K562 (cell line): ENCODE measurements around the gene VAC14. TPM values are rescaled to one million over a fixed set of nuclear protein-coding genes. Genes with fewer than 3 reads are reported as not detected.

ENCODE experiments used
- ATAC-seq: fragments of 200-7000 bp; cut with Tn5 transposase; 3 replicates; pipeline ENCODE4 v1.9.1; 2020; ENCODE audit warnings: moderate library complexity
- BruUV-seq: library from RNA; stranded (reverse); fragments of 400-500 nt; replicated peaks from 2 replicates; lab custom pipeline; 2021; lab: Mats Ljungman, UMichigan
- CTCF ChIA-PET: fragments of 300-600 bp; formaldehyde crosslinking; extraction: SDS; loops from one replicate; lab custom pipeline; 2021; ENCODE audit warnings: low intra/inter-chr PET ratio; lab: Yijun Ruan, JAX
- POLR2A ChIA-PET: fragments of 300-600, 350-650 bp; sonication (Branson Sonifier 250); formaldehyde crosslinking; extraction: SDS; loops from one replicate; lab custom pipeline; 2021; ENCODE audit warnings: antibody characterized with exemption, inconsistent platforms; lab: Yijun Ruan, JAX
- DNase-seq, 4 experiments: peaks; one replicate each; pipeline versions ENCODE4 v3.0.0 to v3.0.0-alpha.2; 2011 to 2018; ENCODE audit warnings: low spot score in 3 of 4, mixed read lengths in 3 of 4; ENCODE audit errors: extremely low read depth in 1 of 4
- FAIRE-seq: peaks from 2 replicates; lab custom pipeline; 2011; peaks lifted over from hg19 to GRCh38; lab: Jason Lieb, UNC
- H2AFZ ChIP-seq: 2 replicates; pipeline ENCODE4 v1.6.0; 2011; ENCODE audit warnings: low read depth, low read length, control low read depth, inconsistent platforms
- H3K27ac ChIP-seq: fragments of 200-600 bp; 3 replicates; pipeline ENCODE4 v1.8.0; 2011; ENCODE audit warnings: low read depth, mild to moderate bottlenecking, control low read depth, inconsistent platforms, low read length, moderate library complexity, mixed read lengths; ENCODE audit errors: extremely low read depth
- H3K27me3 ChIP-seq, 2 experiments: fragments of 300-600 bp in 1 of 2; 2 replicates in 1 of 2; 3 replicates in 1 of 2; pipeline versions ENCODE4 v1.6.0 to v1.8.0; 2011; ENCODE audit warnings: inconsistent platforms in 2 of 2, low read length in 2 of 2, mild to moderate bottlenecking in 1 of 2, mixed read lengths in 1 of 2, moderate library complexity in 1 of 2; ENCODE audit not compliant: control insufficient read depth in 2 of 2, insufficient read depth in 2 of 2
- H3K36me3 ChIP-seq: fragments of 300-600 bp; 3 replicates; pipeline ENCODE4 v1.8.0; 2011; ENCODE audit warnings: mild to moderate bottlenecking, low read length, inconsistent platforms; ENCODE audit not compliant: control insufficient read depth, insufficient read depth
- H3K4me1 ChIP-seq, 2 experiments: fragments of 200-600 bp in 1 of 2; replicated peaks in 1 of 2; 2 replicates in 1 of 2; 3 replicates in 1 of 2; pipeline versions ENCODE4 v1.5.1 to v1.8.0; 2011; ENCODE audit warnings: inconsistent platforms in 2 of 2, low read length in 2 of 2, mild to moderate bottlenecking in 1 of 2, mixed read lengths in 1 of 2, moderate library complexity in 1 of 2; ENCODE audit not compliant: control insufficient read depth in 2 of 2, insufficient read depth in 2 of 2
- H3K4me2 ChIP-seq: 2 replicates; pipeline ENCODE4 v1.6.1; 2011; ENCODE audit warnings: low read length, control low read depth, inconsistent platforms, mixed read lengths; ENCODE audit not compliant: insufficient read depth
- H3K4me3 ChIP-seq: fragments of 200-600 bp; sonication (generic), shearing (Covaris generic); 2 replicates; pipeline ENCODE4 v1.5.1; 2016; ENCODE audit warnings: control low read depth, inconsistent platforms
- H3K79me2 ChIP-seq: fragments of 200-600 bp; 3 replicates; pipeline ENCODE4 v1.8.0; 2011; ENCODE audit warnings: low read length, inconsistent platforms; ENCODE audit not compliant: control insufficient read depth, insufficient read depth
- H3K9ac ChIP-seq, 2 experiments: 2 replicates each; pipeline versions ENCODE4 v1.6.0 to v1.6.1; 2011; ENCODE audit warnings: low read depth in 2 of 2, low read length in 2 of 2, control low read depth in 1 of 2, inconsistent platforms in 1 of 2, mild to moderate bottlenecking in 1 of 2, mixed read lengths in 1 of 2; ENCODE audit not compliant: insufficient read depth in 1 of 2
- H3K9me1 ChIP-seq: one replicate; pipeline ENCODE4 v1.6.0; 2011; ENCODE audit warnings: inconsistent platforms, mild to moderate bottlenecking, low read length, moderate library complexity; ENCODE audit not compliant: control insufficient read depth, insufficient read depth
- H3K9me3 ChIP-seq: replicated peaks from 2 replicates; pipeline ENCODE4 v1.5.1; 2011; ENCODE audit warnings: low read depth, low read length, inconsistent platforms; ENCODE audit not compliant: control insufficient read depth, insufficient read depth
- H4K20me1 ChIP-seq: replicated peaks from 2 replicates; pipeline ENCODE4 v1.6.1; 2011; ENCODE audit warnings: low read length, inconsistent platforms, mixed read lengths; ENCODE audit not compliant: control insufficient read depth, insufficient read depth
- CBFA2T3 ChIP-seq: fragments of 450-650 bp; IDR thresholded peaks from 2 replicates; pipeline ENCODE4 v1.6.1; 2017
- CEBPB ChIP-seq: fragments of 450-650 bp; IDR thresholded peaks from 2 replicates; pipeline ENCODE4 v1.6.1; 2016; ENCODE audit warnings: missing genetic modification characterization, missing compliant biosample characterization
- HMG20B ChIP-seq: fragments of 250-450 bp; sonication (Bioruptor Pico); IDR thresholded peaks from 2 replicates; pipeline ENCODE4 v1.5.0; 2021; ENCODE audit warnings: mild to moderate bottlenecking
- ZBTB11 ChIP-seq, 3 experiments: fragments of 200-800 bp in 1 of 3; fragments of 250-450 bp in 1 of 3; fragments of 450-650 bp in 1 of 3; sonication (Bioruptor Pico) in 1 of 3; sonication (Bioruptor generic) in 1 of 3; formaldehyde crosslinking in 1 of 3; IDR thresholded peaks; 2 replicates each; pipeline versions ENCODE4 v1.6.1 to v1.8.0; 2016 to 2022; ENCODE audit warnings: mild to moderate bottlenecking in 2 of 3, missing genetic modification characterization in 2 of 3, missing compliant biosample characterization in 1 of 3, moderate library complexity in 1 of 3
- ZKSCAN1 ChIP-seq: fragments of 150-350 bp; IDR thresholded peaks from 2 replicates; pipeline ENCODE4 v1.6.1; 2016; ENCODE audit warnings: low read depth, low read length
- ZNF146 ChIP-seq: IDR thresholded peaks from one replicate; pipeline ENCODE4 v1.6.1; 2018; ENCODE audit warnings: missing compliant biosample characterization; ENCODE audit not compliant: unreplicated experiment
- ZNF707 ChIP-seq: fragments of 250-450 bp; sonication (Bioruptor Pico); conservative IDR thresholded peaks from 2 replicates; pipeline ENCODE4 v1.8.0; 2022; ENCODE audit warnings: inconsistent platforms, mild to moderate bottlenecking, moderate library complexity
- WGBS: fragments of 100-300 bp; shearing (Covaris generic); methylation state at CpG from one replicate; pipeline ENCODE4 v1.1.6; 2016; ENCODE audit warnings: low coverage, mixed read lengths; ENCODE audit not compliant: insufficient coverage; ENCODE audit errors: missing lambda C conversion rate; 5-methylcytosine and 5-hydroxymethylcytosine counted together
- in situ Hi-C: fragments of 300-500 bp; cut with MboI; formaldehyde crosslinking; loops from 4 replicates; pipeline ENCODE4 v1.15.0; 2018; ENCODE audit warnings: inconsistent platforms, mixed read lengths
- intact Hi-C: fragments of 100-400 bp; cut with micrococcal nuclease; formaldehyde crosslinking; loops from 2 replicates; pipeline ENCODE4 v1.14.2; 2022
- polyA plus RNA-seq, 8 experiments: library from polyadenylated mRNA; depleted of rRNA in 4 of 8; stranded (reverse) in 5 of 8; unstranded in 3 of 8; fragments of >200 nt; fragmentation: Nextera tagmentation in 2 of 8; fragmentation: Illumina TruSeq in 1 of 8; extraction: Ambion mirVana in 2 of 8; extraction: Trizol in 1 of 8; gene quantifications; 2 replicates each; pipeline versions ENCODE4 v1.2.1 to v1.2.3, GENCODE V29; 2011 to 2014; ENCODE audit warnings: inconsistent platforms in 1 of 8, missing spikeins in 1 of 8
- total RNA-seq, 7 experiments: library from RNA; depleted of rRNA in 6 of 7; stranded (reverse); fragments of >200 nt in 6 of 7; fragmentation: Illumina TruSeq in 2 of 7; extraction: Trizol in 2 of 7; gene quantifications; 2 replicates each; pipeline versions ENCODE4 v1.2.1 to v1.2.3, GENCODE V29; 2011 to 2021; ENCODE audit warnings: low replicate concordance in 1 of 7

VAC14 gene
- total and polyA plus RNA-seq, 9 of the 15 experiments (the other 6 are each of a cell fraction or from before 2014, with no cell fraction given): 1.3 to 41.6 (median 26.6) TPM

- ATAC-seq: no peak
Measured at GRCh38 chr16:70734522-70735095, 66.3 kb downstream of the VAC14 start.

More at GRCh38 chr16:70734522-70735095, 66.3 kb downstream of the VAC14 start:
- TF ChIP-seq CBFA2T3: no peak
- no peak for TF ChIP-seq ZNF707 (CRISPR knock-in tag)
- TF ChIP-seq ZKSCAN1: peak; percentile 59; the same call in 1 of the 2 replicates
- TF ChIP-seq CEBPB (tag): no peak
- no peak for TF ChIP-seq ZNF146 (CRISPR knock-in tag)
- TF ChIP-seq ZBTB11 (CRISPR knock-in tag; IDR thresholded peaks at IDR 0.05): no peak
- no peak for TF ChIP-seq HMG20B (CRISPR knock-in tag)
- no TSS peak for BruUV-seq
- Histone ChIP-seq H3K36me3 (peaks cover 21% of the 10 kb centered on the region; the same call in 1 of the 3 replicates), H3K27me3 (no peaks in the 10 kb centered on the region), H3K27ac (no peak overlapping the region), H3K9me3 (no peaks in the 10 kb centered on the region), H3K4me2 (no peak overlapping the region), H4K20me1 (no peaks in the 10 kb centered on the region), H2AFZ (no peak overlapping the region), H3K9ac (no peak overlapping the region), H3K79me2 (no peaks in the 10 kb centered on the region), H3K9me1 (peaks cover 3% of the 10 kb centered on the region), H3K4me1 (peaks cover 0 to 23% of the 10 kb centered on the region in 2 experiments; a peak in 2 of 5 replicates), H3K4me3 (no peak overlapping the region)
- no peak for FAIRE-seq
- CTCF ChIA-PET: no interaction called here
- POLR2A ChIA-PET: interaction anchor here (1.2 kb wide), 1 partner anchor 27 kb away, joined by 3 read pairs; no protein-coding TSS in a partner anchor
- DNase-seq: no peak
- 97% methylated on average over 3 of the region's 4 CpGs for WGBS
- intact Hi-C loops (loop anchor here (5.0 kb wide), 1 partner anchor 47 kb away; the partner anchor contains the start of gene MTSS2), in situ Hi-C loops (no loop called here)
